Osteoblast (primary cell): ENCODE measurements around the gene COBLL1. TPM values are rescaled to one million over a fixed set of nuclear protein-coding genes. Genes with fewer than 3 reads are reported as not detected.

ENCODE experiments used
- DNase-seq: peaks from one replicate; pipeline ENCODE4 v3.0.0; 2011; ENCODE audit warnings: low spot score, mixed read lengths; ENCODE audit not compliant: insufficient read length; ENCODE audit errors: missing footprints
- H2AFZ ChIP-seq: 2 replicates; pipeline ENCODE4 v1.6.0; 2011; ENCODE audit warnings: mild to moderate bottlenecking, low read length
- H3K27ac ChIP-seq: 2 replicates; pipeline ENCODE4 v1.5.1; 2011; ENCODE audit warnings: mild to moderate bottlenecking, low read depth, low read length, moderate library complexity
- H3K27me3 ChIP-seq: 2 replicates; pipeline ENCODE4 v1.6.0; 2012; ENCODE audit warnings: mild to moderate bottlenecking, control low read depth, inconsistent platforms, low read length, moderate library complexity; ENCODE audit not compliant: insufficient read depth
- H3K36me3 ChIP-seq: 2 replicates; pipeline ENCODE4 v1.5.1; 2011; ENCODE audit warnings: mild to moderate bottlenecking, low read length, control low read depth, moderate library complexity; ENCODE audit not compliant: insufficient read depth
- H3K4me1 ChIP-seq: 2 replicates; pipeline ENCODE4 v1.5.1; 2011; ENCODE audit warnings: mild to moderate bottlenecking, low read length, control low read depth, moderate library complexity; ENCODE audit not compliant: insufficient read depth
- H3K4me2 ChIP-seq: 2 replicates; pipeline ENCODE4 v1.6.0; 2011; ENCODE audit warnings: mild to moderate bottlenecking, low read length; ENCODE audit not compliant: insufficient read depth
- H3K4me3 ChIP-seq: fragments of 200-600 bp; sonication (generic); 3 replicates; pipeline ENCODE4 v1.5.1; 2012; ENCODE audit warnings: mild to moderate bottlenecking, low read length, inconsistent platforms; ENCODE audit not compliant: insufficient read depth
- H3K79me2 ChIP-seq: 2 replicates; pipeline ENCODE4 v1.6.0; 2012; ENCODE audit warnings: mild to moderate bottlenecking, low read length, control low read depth, inconsistent platforms; ENCODE audit not compliant: insufficient read depth
- H3K9me3 ChIP-seq: 2 replicates; pipeline ENCODE4 v1.5.1; 2011; ENCODE audit warnings: low read depth, low read length, control low read depth
- H4K20me1 ChIP-seq: 2 replicates; pipeline ENCODE4 v1.6.0; 2012; ENCODE audit warnings: mild to moderate bottlenecking, low read length, control low read depth; ENCODE audit not compliant: insufficient read depth
- CTCF ChIP-seq: IDR thresholded peaks from 2 replicates; pipeline ENCODE4 v1.5.1; 2011; ENCODE audit warnings: mild to moderate bottlenecking, low read depth, low read length, moderate library complexity; ENCODE audit errors: extremely low read depth
- total RNA-seq: library from RNA; depleted of rRNA; stranded (reverse); fragments of >200 nt; gene quantifications from 2 replicates; pipeline ENCODE4 v1.2.3, GENCODE V29; 2012

COBLL1 gene
- total RNA-seq, 1 donor: 10.9 TPM

GRCh38 chr2:164792316-164793170 is 49.1 kb downstream of the COBLL1 start:
- TF ChIP-seq CTCF: no peak
- no peaks in the 10 kb centered on the region for H3K79me2 ChIP-seq
- no peak overlapping the region for H3K4me3 ChIP-seq
- peaks cover 17% of the 10 kb centered on the region for H3K4me1 ChIP-seq
- no peak overlapping the region for H2AFZ ChIP-seq
- no peak overlapping the region for H3K4me2 ChIP-seq
- H3K36me3 ChIP-seq: no peaks in the 10 kb centered on the region
- H3K9me3 ChIP-seq: no peaks in the 10 kb centered on the region
- DNase-seq: no peak
- H4K20me1 ChIP-seq: no peaks in the 10 kb centered on the region
- no peaks in the 10 kb centered on the region for H3K27me3 ChIP-seq
- peak overlapping the region; percentile 18 for H3K27ac ChIP-seq

DNA sequence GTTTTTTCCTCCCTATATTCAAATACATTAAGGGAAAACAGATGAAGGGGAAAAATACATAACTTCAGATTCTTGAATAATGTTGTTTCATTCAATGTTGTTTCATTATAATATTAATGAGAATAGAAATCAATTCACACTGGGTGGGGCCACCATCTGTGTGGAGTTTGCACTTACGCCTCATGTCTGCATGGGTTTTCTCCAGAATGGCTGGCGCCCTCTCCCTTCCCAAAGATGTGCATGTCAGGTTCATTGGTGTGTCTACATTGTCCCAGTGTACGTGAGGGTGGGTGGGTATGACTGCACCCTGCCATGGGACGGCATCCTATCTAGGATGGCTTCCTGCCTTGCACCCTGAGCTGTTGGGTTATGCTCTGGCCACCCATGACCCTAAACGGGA is 51.7 kb downstream of the COBLL1 start:
- no peaks in the 10 kb centered on the region for H3K27me3 ChIP-seq
- TF ChIP-seq CTCF: no peak
- no peaks in the 10 kb centered on the region for H3K79me2 ChIP-seq
- H3K4me2 ChIP-seq: no peak overlapping the region
- no peak overlapping the region for H2AFZ ChIP-seq
- H3K27ac ChIP-seq: no peak overlapping the region
- H3K4me1 ChIP-seq: peaks cover 28% of the 10 kb centered on the region
- no peaks in the 10 kb centered on the region for H3K9me3 ChIP-seq
- no peak for DNase-seq
- no peaks in the 10 kb centered on the region for H3K36me3 ChIP-seq
- H4K20me1 ChIP-seq: no peaks in the 10 kb centered on the region
- H3K4me3 ChIP-seq: no peak overlapping the region

DNA sequence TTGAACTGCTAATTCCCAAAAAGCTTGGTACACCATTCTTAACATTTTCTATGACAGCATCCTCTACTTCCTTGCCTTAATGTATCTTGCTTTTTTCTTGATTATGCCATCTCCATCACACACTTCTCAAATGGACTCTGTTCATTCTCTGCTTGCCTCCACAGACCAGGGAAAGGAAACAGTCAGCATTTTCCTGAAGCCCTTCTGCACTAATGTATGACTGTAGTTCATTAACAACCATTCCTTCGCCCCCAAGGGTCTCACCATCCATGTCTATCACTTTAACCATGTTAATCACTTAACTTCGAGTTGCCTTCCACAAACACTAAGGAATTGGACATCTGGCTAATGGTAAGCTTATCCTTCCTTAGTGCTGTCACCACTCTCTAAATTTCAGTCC is 54.8 kb downstream of the COBLL1 start:
- no peaks in the 10 kb centered on the region for H3K79me2 ChIP-seq

More for the DNA sequence above, 54.8 kb downstream of the COBLL1 start:
- Histone ChIP-seq H2AFZ (no peak overlapping the region), H3K36me3 (no peaks in the 10 kb centered on the region), H3K4me1 (peaks cover 19% of the 10 kb centered on the region), H3K9me3 (no peaks in the 10 kb centered on the region), H3K4me2 (no peak overlapping the region), H4K20me1 (no peaks in the 10 kb centered on the region), H3K27me3 (no peaks in the 10 kb centered on the region), H3K27ac (no peak overlapping the region), H3K4me3 (no peak overlapping the region)
- no peak for DNase-seq
- TF ChIP-seq CTCF: no peak
